ENCODE results near the gene BHLHA9. TPM values are rescaled to one million over a fixed set of nuclear protein-coding genes. Genes with fewer than 3 reads are reported as not detected.
"Not testable (repeated sequence)": the region's sequence is repeated elsewhere in the genome, so short reads cannot be mapped to it uniquely, and the experiment has no call there.

The BHLHA9 gene
- total RNA-seq, 4 donors from 2014 or later = not detected

- ATAC-seq = no peak
- DNase-seq = no peak
- no peaks in the 10 kb centered on the region for H3K4me1 ChIP-seq
- intact Hi-C loops (cut with DNase I; ENCODE audit: low total_unique reads) = no loop called here
- H3K27me3 ChIP-seq = peaks cover 14 to 40% (median 32%) of the 10 kb centered on the region in 3 donors
- TF ChIP-seq CTCF (IDR thresholded peaks at IDR 0.05 in 4 of 5, conservative IDR thresholded peaks at IDR 0.05 in 1 of 5) (no peak), POLR2A (IDR thresholded peaks at IDR 0.05) (no peak)
- H3K36me3 ChIP-seq = no peaks in the 10 kb centered on the region
- H3K9me3 ChIP-seq = no peaks in the 10 kb centered on the region
- in situ Hi-C loops (cut with MboI; ENCODE audit: low sequenced_read_pairs in 4 of 4) = no loop called here
- no peak overlapping the region for H3K27ac ChIP-seq
- no peak overlapping the region for H3K4me3 ChIP-seq
Observed at GRCh38 chr17:1301546-1301945, 31.3 kb downstream of the BHLHA9 start.

- H3K9me3 ChIP-seq = no peaks in the 10 kb centered on the region
- DNase-seq = no peak
- no peak for TF ChIP-seq POLR2A (IDR thresholded peaks at IDR 0.05)
- TF ChIP-seq CTCF (IDR thresholded peaks at IDR 0.05 in 4 of 5, conservative IDR thresholded peaks at IDR 0.05 in 1 of 5) = no peak
- H3K27me3 ChIP-seq = peaks cover 14 to 34% (median 29%) of the 10 kb centered on the region in 3 donors
- intact Hi-C loops (cut with DNase I; ENCODE audit: low total_unique reads) = no loop called here
- no peak for ATAC-seq
- no peaks in the 10 kb centered on the region for H3K4me1 ChIP-seq
- H3K36me3 ChIP-seq = no peaks in the 10 kb centered on the region
- in situ Hi-C loops (cut with MboI; ENCODE audit: low sequenced_read_pairs in 4 of 4) = no loop called here
- H3K27ac ChIP-seq = no peak overlapping the region
- H3K4me3 ChIP-seq = no peak overlapping the region
Observed at GRCh38 chr17:1302761-1303160, 32.5 kb downstream of the BHLHA9 start.

- in situ Hi-C loops (cut with MboI; ENCODE audit: low sequenced_read_pairs in 4 of 4) = no loop called here
- intact Hi-C loops (cut with DNase I; ENCODE audit: low total_unique reads) = no loop called here
- no peak for ATAC-seq
Observed at GRCh38 chr17:1304522-1304921, 34.3 kb downstream of the BHLHA9 start.

GRCh38 chr17:1304962-1305563 is 34.8 kb downstream of the BHLHA9 start:
- H3K27ac ChIP-seq = no peak overlapping the region
- in situ Hi-C loops (cut with MboI; ENCODE audit: low sequenced_read_pairs in 4 of 4) (no loop called here), intact Hi-C loops (cut with DNase I; ENCODE audit: low total_unique reads) (no loop called here)
- no peaks in the 10 kb centered on the region for H3K36me3 ChIP-seq
- ATAC-seq (no peak), DNase-seq (no peak)
- no peak overlapping the region for H3K4me3 ChIP-seq
- H3K27me3 ChIP-seq = peaks cover 0 to 24% (median 9%) of the 10 kb centered on the region in 3 donors
- H3K9me3 ChIP-seq = no peaks in the 10 kb centered on the region
- TF ChIP-seq CTCF (IDR thresholded peaks at IDR 0.05 in 4 of 5, conservative IDR thresholded peaks at IDR 0.05 in 1 of 5) (no peak), POLR2A (IDR thresholded peaks at IDR 0.05) (no peak)
- no peaks in the 10 kb centered on the region for H3K4me1 ChIP-seq

More at GRCh38 chr17:1304522-1304921, 34.3 kb downstream of the BHLHA9 start:
- Histone ChIP-seq H3K4me3 (no peak overlapping the region), H3K36me3 (no peaks in the 10 kb centered on the region), H3K27me3 (peaks cover 3 to 28% (median 13%) of the 10 kb centered on the region in 3 donors), H3K27ac (no peak overlapping the region), H3K9me3 (no peaks in the 10 kb centered on the region), H3K4me1 (no peaks in the 10 kb centered on the region)
- TF ChIP-seq CTCF (IDR thresholded peaks at IDR 0.05 in 4 of 5, conservative IDR thresholded peaks at IDR 0.05 in 1 of 5) (no peak), POLR2A (IDR thresholded peaks at IDR 0.05) (no peak)
- DNase-seq = no peak

- H3K27me3 ChIP-seq = peaks cover 0 to 28% (median 9%) of the 10 kb centered on the region in 3 donors
- intact Hi-C loops (cut with DNase I; ENCODE audit: low total_unique reads); H3K36me3 ChIP-seq; ATAC-seq; DNase-seq; H3K9me3 ChIP-seq; H3K4me1 ChIP-seq; in situ Hi-C loops (cut with MboI; ENCODE audit: low sequenced_read_pairs in 4 of 4); H3K27ac ChIP-seq; H3K4me3 ChIP-seq: not testable (repeated sequence)
Observed at GRCh38 chr17:1307829-1308228, 37.6 kb downstream of the BHLHA9 start.

Measured in gastrocnemius medialis (tissue), 4 donors.